ENCODE measurements around the gene LYSMD2. TPM values are rescaled to one million over a fixed set of nuclear protein-coding genes. Genes with fewer than 3 reads are reported as not detected.

Gene LYSMD2
- total and polyA plus RNA-seq, 2 of the 8 experiments (the other 6 are each of a cell fraction or from before 2014, with no cell fraction given): 2.2 to 2.7 TPM

DNA sequence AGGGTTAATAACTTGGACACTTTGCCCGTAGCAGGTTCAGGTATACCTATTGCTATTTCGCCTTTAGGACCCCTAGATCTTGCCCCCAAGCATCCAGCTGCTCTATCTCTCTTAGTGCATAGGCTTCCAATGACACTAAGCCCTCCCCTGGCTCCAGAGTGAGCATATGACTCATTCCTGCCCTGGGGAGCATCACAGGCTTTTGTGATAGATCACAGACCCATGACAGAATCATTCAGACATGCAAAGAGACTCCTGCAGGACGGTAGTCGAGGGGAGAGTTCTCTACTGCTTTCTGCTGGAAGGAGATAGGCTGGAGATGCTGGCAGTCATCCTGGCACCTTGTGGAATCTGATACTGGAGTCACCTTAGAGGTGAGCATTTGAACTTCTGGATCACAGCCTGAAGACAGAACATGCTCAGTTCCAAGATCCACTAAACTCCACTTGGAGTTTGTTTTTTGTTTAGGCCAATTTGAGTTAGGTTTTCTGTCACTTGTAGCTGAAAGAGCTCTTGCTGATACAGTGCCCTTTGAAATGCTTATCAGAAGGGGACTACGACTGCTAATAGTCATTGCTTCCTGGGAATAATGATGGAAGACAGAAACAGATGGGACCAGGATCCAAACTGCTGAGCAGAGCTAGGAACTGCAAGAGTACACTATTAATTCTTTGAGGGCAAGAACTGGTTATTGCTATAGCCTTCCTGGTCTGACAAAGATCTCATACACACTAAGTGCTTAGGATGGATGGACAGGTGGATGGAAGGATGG is 11.0 kb downstream of the LYSMD2 start:
- no peak overlapping the region for H2AFZ ChIP-seq (ENCODE audit: low read length)
- DNase-seq (ENCODE audit: low read depth in 1 of 2, low spot score in 2 of 2): peak; percentile 55 to 58

More for the DNA sequence above, 11.0 kb downstream of the LYSMD2 start:
- Histone ChIP-seq H3K9ac (replicated peaks in 1 of 4; ENCODE audit: extremely low read depth in 1 of 4, low read depth in 3 of 4, low read length in 3 of 4) (no peak overlapping the region), H3K4me2 (ENCODE audit: insufficient read depth in 1 of 2, low read depth in 2 of 2, low read length in 2 of 2) (peak overlapping the region; percentile 9 to 31; a peak in 1 of 4 replicates), H4K20me1 (replicated peaks in 1 of 2; ENCODE audit: control insufficient read depth in 1 of 2, insufficient read depth in 2 of 2, low read length in 2 of 2) (no peaks in the 10 kb centered on the region), H4K5ac (ENCODE audit: insufficient read length, low read depth, low read length) (no peak overlapping the region), H3K4me1 (replicated peaks in 1 of 4; ENCODE audit: control insufficient read depth in 3 of 4, insufficient read depth in 4 of 4, low read length in 3 of 4) (peaks cover 2 to 11% (median 6%) of the 10 kb centered on the region in 4 experiments; a peak in 5 of 7 replicates), H2BK120ac (replicated peaks; ENCODE audit: low read depth, low read length) (no peak overlapping the region), H3K9me3 (ENCODE audit: insufficient read depth in 2 of 2, low read depth in 1 of 2, low read length in 1 of 2) (no peaks in the 10 kb centered on the region), H3K23ac (ENCODE audit: insufficient read length) (no peak overlapping the region), H2BK12ac (ENCODE audit: low read depth, low read length) (no peak overlapping the region), H3K4me3 (ENCODE audit: extremely low read depth in 1 of 4, insufficient read depth in 2 of 4, low read depth in 3 of 4, low read length in 4 of 4) (no peak overlapping the region), H3K36me3 (ENCODE audit: control insufficient read depth in 2 of 4, insufficient read depth in 4 of 4, low read length in 3 of 4) (no peaks in the 10 kb centered on the region), H3K27ac (ENCODE audit: low read depth, low read length) (no peak overlapping the region), H4K8ac (ENCODE audit: extremely low read depth, insufficient read depth, low read length) (no peak overlapping the region), H4K91ac (replicated peaks; ENCODE audit: insufficient read length, low read length) (no peak overlapping the region), H3K56ac (replicated peaks; ENCODE audit: insufficient read length, low read depth, low read length) (no peak overlapping the region), H3K4ac (replicated peaks; ENCODE audit: insufficient read length, low read depth, low read length) (no peak overlapping the region), H3K18ac (ENCODE audit: extremely low read depth, low read length) (no peak overlapping the region), H2BK5ac (ENCODE audit: low read depth, low read length) (no peak overlapping the region), H3K23me2 (ENCODE audit: low read depth, low read length) (no peaks in the 10 kb centered on the region; the same call in 1 of the 2 replicates), H3K79me2 (ENCODE audit: control insufficient read depth in 1 of 2, insufficient read depth in 2 of 2, low read length in 2 of 2) (no peaks in the 10 kb centered on the region), H2BK15ac (ENCODE audit: low read length) (no peak overlapping the region), H3K14ac (ENCODE audit: insufficient read length) (no peak overlapping the region), H3K79me1 (ENCODE audit: low read depth, low read length) (no peaks in the 10 kb centered on the region), H2BK20ac (ENCODE audit: low read length) (no peak overlapping the region), H2AK5ac (ENCODE audit: low read depth, low read length) (no peak overlapping the region), H3K27me3 (replicated peaks in 1 of 4; ENCODE audit: control insufficient read depth in 3 of 4, extremely low read depth in 1 of 4, insufficient read depth in 3 of 4, low read length in 3 of 4) (no peaks in the 10 kb centered on the region)
- FAIRE-seq: peak; percentile 70
- ChIA-PET POLR2A (ENCODE audit: partially characterized antibody) (interaction anchor here (1.2 to 1.4 kb wide), 2 partner anchors 38 to 190 kb away, joined by 3 read pairs; no protein-coding TSS in a partner anchor), CTCF (ENCODE audit: partially characterized antibody) (interaction anchor here (1.0 to 1.3 kb wide), 3 partner anchors 31 to 50 kb away, joined by 3 to 4 read pairs (median 3); partner anchors contain the start of gene SCG3)
- TF ChIP-seq SIX5 (IDR thresholded peaks at IDR 0.05; ENCODE audit: low read depth, low read length) (no peak), JUN (IDR thresholded peaks at IDR 0.05; ENCODE audit: low read depth, low read length) (peak; percentile 72; the same call in 1 of the 2 replicates), JUND (IDR thresholded peaks at IDR 0.05; ENCODE audit: low read length) (peak; percentile 97), FOSL1 (IDR thresholded peaks at IDR 0.05; ENCODE audit: insufficient read depth, low read depth, low read length) (no peak), SIN3A (conservative IDR thresholded peaks at IDR 0.05 in 1 of 2, IDR thresholded peaks at IDR 0.05 in 1 of 2; ENCODE audit: low read depth in 1 of 2, low read length in 2 of 2) (no peak), HDAC2 (IDR thresholded peaks at IDR 0.05; ENCODE audit: borderline replicate concordance in 1 of 2, low read depth in 2 of 2, low read length in 2 of 2) (no peak), CREB1 (IDR thresholded peaks at IDR 0.05) (0 out of 2 replicates have a peak, but pooled peaks have one; percentile 44), RNF2 (IDR thresholded peaks at IDR 0.05; ENCODE audit: borderline replicate concordance, low read depth, low read length, missing control alignments, poor library complexity, severe bottlenecking) (no peak), CTBP2 (IDR thresholded peaks at IDR 0.05; ENCODE audit: borderline replicate concordance, insufficient read depth, insufficient read length, low read length) (no peak)
- WGBS, 2 experiments (ENCODE audit: extremely low coverage in 1 of 2, insufficient coverage in 1 of 2, insufficient read length in 1 of 2, insufficient replicate concordance in 2 of 2, low coverage in 1 of 2, low lambda C conversion rate in 2 of 2, missing lambda C conversion rate in 1 of 2): 20% methylated on average over 5 of the region's 5 CpGs; no CpG with 5 or more reads in 1 of the 2 experiments

Data from H1 (cell line).